Transverse colon (tissue), 4 donors: ENCODE measurements around the gene HS3ST5.

Experiments used
- CTCF ChIP-seq, 5 experiments: fragments of 200-600 bp in 3 of 5; fragments of 450-650 bp in 2 of 5; sonication (generic) in 3 of 5; IDR thresholded peaks; 1 replicate in 2 of 5; 2 replicates in 3 of 5; pipeline ENCODE4 v1.5.1; 2016 to 2017; ENCODE audit warnings: antibody characterized with exemption in 5 of 5, inconsistent platforms in 3 of 5, mild to moderate bottlenecking in 2 of 5, moderate library complexity in 1 of 5
- EP300 ChIP-seq: sonication (generic); formaldehyde crosslinking; IDR thresholded peaks from one replicate; pipeline ENCODE4 v1.6.1; 2017; ENCODE audit warnings: antibody characterized with exemption, low read depth
- POLR2A ChIP-seq: fragments of 450-650 bp; IDR thresholded peaks from one replicate; pipeline ENCODE4 v1.6.1; 2016; ENCODE audit warnings: antibody characterized with exemption, mild to moderate bottlenecking, moderate library complexity
- POLR2AphosphoS5 ChIP-seq, 3 donors: sonication (generic); formaldehyde crosslinking; IDR thresholded peaks; one replicate each; pipeline ENCODE4 v1.6.1; 2016; ENCODE audit warnings: antibody characterized with exemption in 3 of 3

GRCh38 chr6:114164207-114164606 lies 178.6 kb downstream of the HS3ST5 start:
- no peak for TF ChIP-seq POLR2AphosphoS5 (IDR thresholded peaks at IDR 0.05)
- TF ChIP-seq POLR2A: no peak
- no peak for TF ChIP-seq CTCF (IDR thresholded peaks at IDR 0.05)
- no peak for TF ChIP-seq EP300
